Measurements from ENCODE around the gene FRY.

Gene FRY

GRCh38 chr13:32086791-32087441 lies 55.3 kb downstream of the FRY start:
- DNase-seq (ENCODE audit: low read depth in 2 of 2), result peak in 1 of 2 donors; percentile 4
- no peak for TF ChIP-seq CTCF (IDR thresholded peaks at IDR 0.05; ENCODE audit: low read depth, low read length)
- no peak overlapping the region for H3K4me3 ChIP-seq (replicated peaks in 1 of 2; ENCODE audit: low read depth in 2 of 2, low read length in 2 of 2)

- no peak overlapping the region for H3K4me3 ChIP-seq (replicated peaks in 1 of 2; ENCODE audit: low read depth in 2 of 2, low read length in 2 of 2)
- peak in 1 of 2 donors; percentile 13 for DNase-seq (ENCODE audit: low read depth in 2 of 2)
- TF ChIP-seq CTCF (IDR thresholded peaks at IDR 0.05; ENCODE audit: low read depth, low read length), result no peak
Observed at GRCh38 chr13:32087955-32088747, 56.6 kb downstream of the FRY start.

DNA sequence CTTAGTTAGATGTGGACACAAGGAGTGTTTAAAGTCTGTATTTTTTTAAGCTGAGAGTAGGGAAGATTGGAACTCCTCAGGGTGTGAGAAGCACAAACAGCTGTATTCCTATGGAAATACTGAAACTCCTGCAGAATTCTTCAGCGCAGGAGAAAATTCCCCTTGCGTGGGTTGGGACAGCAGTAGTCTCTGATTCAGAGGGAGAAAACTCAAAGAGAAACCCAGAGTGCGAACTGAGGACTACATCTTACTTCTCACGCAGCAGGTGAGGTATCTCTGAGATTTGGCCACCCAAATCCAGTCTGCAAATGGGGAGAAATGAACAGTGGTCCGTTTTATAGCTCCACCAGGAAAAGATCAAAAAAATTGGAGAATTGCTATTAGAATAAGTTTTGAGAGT lies 60.9 kb downstream of the FRY start:
- TF ChIP-seq CTCF (IDR thresholded peaks at IDR 0.05; ENCODE audit: low read depth, low read length), result no peak
- H3K4me3 ChIP-seq (replicated peaks in 1 of 2; ENCODE audit: low read depth in 2 of 2, low read length in 2 of 2), result no peak overlapping the region
- no peak for DNase-seq (ENCODE audit: low read depth in 2 of 2)

GRCh38 chr13:32093006-32093405 lies 61.4 kb downstream of the FRY start:
- no peak overlapping the region for H3K4me3 ChIP-seq (replicated peaks in 1 of 2; ENCODE audit: low read depth in 2 of 2, low read length in 2 of 2)
- no peak for TF ChIP-seq CTCF (IDR thresholded peaks at IDR 0.05; ENCODE audit: low read depth, low read length)
- no peak for DNase-seq (ENCODE audit: low read depth in 2 of 2)

DNA sequence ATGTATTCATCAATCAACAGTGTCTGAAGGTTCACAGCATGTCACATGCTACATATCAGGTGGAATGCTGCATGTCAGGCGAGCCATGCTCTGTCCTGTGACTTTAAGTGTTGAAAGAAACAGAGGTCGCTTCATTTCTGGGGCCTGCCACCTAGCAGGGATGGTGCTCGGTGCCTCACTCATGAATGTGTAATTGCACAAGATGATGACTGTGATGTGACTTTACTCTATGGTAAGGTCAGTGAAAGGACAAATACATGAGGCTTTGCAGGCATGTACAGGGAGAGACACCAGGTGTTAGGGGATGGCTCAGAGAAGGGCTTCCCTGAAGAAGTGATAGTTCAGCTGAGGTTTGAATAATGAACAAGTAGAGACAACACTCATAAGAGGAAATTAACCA lies 66.7 kb downstream of the FRY start:
- no peak for TF ChIP-seq CTCF (IDR thresholded peaks at IDR 0.05; ENCODE audit: low read depth, low read length)
- no peak overlapping the region for H3K4me3 ChIP-seq (replicated peaks in 1 of 2; ENCODE audit: low read depth in 2 of 2, low read length in 2 of 2)
- peak in 1 of 2 donors; percentile 14 for DNase-seq (ENCODE audit: low read depth in 2 of 2)

DNA sequence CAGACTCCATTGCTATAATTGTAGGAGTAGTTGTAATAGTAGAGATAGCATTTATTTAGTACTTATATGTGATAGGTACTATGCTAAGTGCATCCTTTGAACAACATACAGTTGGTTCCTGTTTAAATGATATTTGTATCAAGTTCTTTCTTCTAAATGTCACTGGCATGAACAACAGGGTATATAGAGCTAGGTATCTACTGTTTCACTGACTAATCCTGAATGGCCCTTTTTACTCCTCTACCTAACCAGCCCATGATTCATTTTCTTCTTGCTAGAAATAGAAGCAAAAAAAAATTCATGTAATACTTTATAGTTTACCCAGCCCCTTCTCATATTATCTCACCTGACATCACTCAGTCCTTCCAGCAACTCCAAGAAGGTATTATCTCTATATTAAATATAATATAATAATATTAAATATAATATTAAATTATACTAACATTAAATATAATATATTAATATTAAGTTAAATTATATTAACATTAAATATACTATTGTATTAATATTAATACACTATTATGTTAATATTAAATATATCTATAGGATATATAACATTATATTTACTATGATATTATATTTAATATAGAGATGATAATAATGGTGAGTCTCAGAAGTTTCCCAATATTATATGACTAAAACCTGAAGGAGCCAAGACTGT lies 74.2 kb downstream of the FRY start:
- H3K4me3 ChIP-seq (replicated peaks in 1 of 2; ENCODE audit: low read depth in 2 of 2, low read length in 2 of 2), result no peak overlapping the region
- TF ChIP-seq CTCF (IDR thresholded peaks at IDR 0.05; ENCODE audit: low read depth, low read length), result no peak
- DNase-seq (ENCODE audit: low read depth in 2 of 2), result no peak

All from cardiac fibroblast (primary cell).